Subcutaneous adipose tissue (tissue), 4 donors: ENCODE measurements around the gene BHLHA9. TPM values are rescaled to one million over a fixed set of nuclear protein-coding genes. Genes with fewer than 3 reads are reported as not detected.

Source experiments
- total RNA-seq, 4 donors: library from RNA; depleted of rRNA; stranded (reverse); fragments of >200 nt; gene quantifications; one replicate each; pipeline ENCODE4 v1.1.0, GENCODE V29; 2016
- TF ChIP-seq, protein P1 (sequence below): fragments of 450-650 bp; IDR thresholded peaks from one replicate; pipeline ENCODE4 v1.5.1; 2016; ENCODE audit warnings: low read depth, mild to moderate bottlenecking, control low read depth, antibody characterized with exemption, moderate library complexity

Gene BHLHA9
- total RNA-seq, 4 donors from 2014 or later = not detected

DNA sequence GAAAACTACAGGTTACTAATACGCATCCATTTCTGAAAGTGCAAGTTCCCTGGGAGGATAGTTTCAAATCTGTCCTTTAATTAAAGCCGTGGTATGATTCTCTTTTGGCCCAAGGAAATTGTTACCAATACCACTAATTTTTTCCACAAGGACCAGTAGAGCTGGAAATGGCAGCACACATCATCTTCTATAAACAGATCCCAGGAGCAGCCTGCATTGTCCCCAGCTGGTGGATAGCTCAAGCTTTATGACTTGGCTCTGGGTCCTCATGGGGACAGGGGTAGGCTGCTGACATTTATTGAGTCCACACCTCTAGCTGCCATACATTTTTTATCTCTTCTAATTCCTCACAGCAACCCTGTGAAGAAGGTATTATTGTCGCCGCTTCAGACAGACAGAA is 35.8 kb upstream of the BHLHA9 start:
- TF ChIP-seq, protein P1, sequence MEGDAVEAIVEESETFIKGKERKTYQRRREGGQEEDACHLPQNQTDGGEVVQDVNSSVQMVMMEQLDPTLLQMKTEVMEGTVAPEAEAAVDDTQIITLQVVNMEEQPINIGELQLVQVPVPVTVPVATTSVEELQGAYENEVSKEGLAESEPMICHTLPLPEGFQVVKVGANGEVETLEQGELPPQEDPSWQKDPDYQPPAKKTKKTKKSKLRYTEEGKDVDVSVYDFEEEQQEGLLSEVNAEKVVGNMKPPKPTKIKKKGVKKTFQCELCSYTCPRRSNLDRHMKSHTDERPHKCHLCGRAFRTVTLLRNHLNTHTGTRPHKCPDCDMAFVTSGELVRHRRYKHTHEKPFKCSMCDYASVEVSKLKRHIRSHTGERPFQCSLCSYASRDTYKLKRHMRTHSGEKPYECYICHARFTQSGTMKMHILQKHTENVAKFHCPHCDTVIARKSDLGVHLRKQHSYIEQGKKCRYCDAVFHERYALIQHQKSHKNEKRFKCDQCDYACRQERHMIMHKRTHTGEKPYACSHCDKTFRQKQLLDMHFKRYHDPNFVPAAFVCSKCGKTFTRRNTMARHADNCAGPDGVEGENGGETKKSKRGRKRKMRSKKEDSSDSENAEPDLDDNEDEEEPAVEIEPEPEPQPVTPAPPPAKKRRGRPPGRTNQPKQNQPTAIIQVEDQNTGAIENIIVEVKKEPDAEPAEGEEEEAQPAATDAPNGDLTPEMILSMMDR = no peak

DNA sequence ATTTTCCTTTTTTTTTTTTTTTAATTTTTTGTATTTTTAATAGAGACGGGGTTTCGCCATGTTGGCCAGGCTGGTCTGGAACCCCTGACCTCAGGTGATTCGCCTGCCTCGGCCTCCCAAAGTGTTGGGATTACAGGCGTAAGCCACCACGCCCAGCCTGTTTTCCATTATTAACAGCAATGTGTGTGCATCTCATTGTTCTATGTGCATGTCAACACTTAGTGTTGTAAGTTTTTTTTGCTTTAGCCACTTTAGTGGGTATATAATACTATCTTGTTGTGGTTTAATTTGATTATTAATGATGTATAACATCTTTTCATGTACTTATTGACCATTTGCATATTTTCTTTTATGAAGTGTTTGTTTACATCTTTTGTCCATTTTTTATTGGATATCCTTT is 32.8 kb upstream of the BHLHA9 start:
- TF ChIP-seq, protein P1 = no peak

- TF ChIP-seq, protein P1 = no peak
These were observed 31.0 kb upstream of the BHLHA9 start for GRCh38 chr17:1239210-1239609.

DNA sequence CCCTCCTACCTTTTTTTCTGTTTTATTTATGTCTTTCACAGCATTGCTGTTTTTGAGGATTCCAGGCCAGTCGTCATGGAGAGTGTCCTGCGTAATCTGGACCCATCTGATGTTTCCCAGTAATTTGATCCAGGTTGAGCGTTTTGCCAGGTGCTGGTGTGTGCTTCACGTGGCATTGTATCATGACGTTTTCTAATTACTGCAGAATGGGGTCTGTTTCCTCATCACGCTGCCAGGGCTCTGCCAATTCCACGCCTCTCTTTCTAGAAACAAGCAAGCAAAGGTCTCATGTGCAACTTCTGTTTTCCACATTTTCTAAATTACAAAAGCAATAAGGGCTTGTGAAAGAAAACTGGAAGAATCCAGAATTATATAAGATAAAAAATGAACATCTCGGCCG is 28.3 kb upstream of the BHLHA9 start:
- TF ChIP-seq, protein P1 = no peak

GRCh38 chr17:1244606-1245012 is 25.6 kb upstream of the BHLHA9 start:
- TF ChIP-seq, protein P1 = no peak

DNA sequence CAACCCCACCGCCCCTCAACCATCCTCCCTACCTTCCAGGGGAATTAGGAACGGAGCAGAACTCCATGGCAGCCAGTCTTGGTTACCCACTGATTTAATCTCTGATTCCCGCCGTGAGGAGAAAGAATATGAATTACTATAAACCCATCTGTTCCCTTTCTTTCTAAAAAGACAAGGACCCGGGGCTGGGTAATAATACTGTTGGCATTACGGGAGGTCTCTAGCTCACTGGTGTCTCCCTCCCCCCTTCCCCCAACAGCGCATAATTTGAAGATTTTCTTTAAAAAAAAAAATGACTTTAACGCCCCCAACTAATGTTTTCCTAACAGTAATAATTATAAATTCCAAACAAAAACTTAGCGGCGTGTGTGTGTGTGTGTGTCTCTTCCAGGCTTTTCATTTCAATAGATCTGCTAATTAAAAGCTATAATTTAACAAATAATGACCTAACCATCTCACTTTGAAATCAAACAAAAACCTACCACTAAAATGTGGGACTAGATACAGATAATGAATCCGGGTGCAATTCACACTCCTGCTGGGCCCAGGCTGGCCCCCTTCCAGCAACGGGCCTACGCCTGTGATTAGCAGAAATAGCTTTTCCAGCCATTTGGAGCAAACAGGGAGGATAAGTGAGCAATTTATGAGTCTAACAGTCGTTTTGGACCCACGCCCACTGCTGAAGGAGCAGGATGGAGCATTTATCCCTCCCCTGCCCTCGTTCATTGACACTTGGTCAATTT is 18.2 kb upstream of the BHLHA9 start:
- TF ChIP-seq, protein P1 = no peak

GRCh38 chr17:1255041-1255440 is 15.2 kb upstream of the BHLHA9 start:
- TF ChIP-seq, protein P1 = no peak
